HG02885 (cell line): ENCODE results near the gene DNAJC28.

Source experiments
- ATAC-seq: cut with Tn5 transposase; IDR thresholded peaks from one replicate; pipeline ENCODE4 v1.9.1; 2021; ENCODE audit warnings: mild to moderate bottlenecking; ENCODE audit not compliant: unreplicated experiment, poor library complexity

Gene DNAJC28

GRCh38 chr21:33441489-33442477, 49.7 kb downstream of the DNAJC28 start:
- peak; percentile 79 for ATAC-seq
